Right lobe of liver (tissue), 4 donors: ENCODE results near the gene NSMF.

Source experiments
- CTCF ChIP-seq, 4 donors: fragments of 200-600 bp in 3 of 4; fragments of 450-650 bp in 1 of 4; IDR thresholded peaks; one replicate each; pipeline versions ENCODE4 v1.5.1 to v1.8.0; 2016 to 2022; ENCODE audit warnings: antibody characterized with exemption in 4 of 4, mild to moderate bottlenecking in 2 of 4
- POLR2A ChIP-seq: fragments of 450-650 bp; IDR thresholded peaks from one replicate; pipeline ENCODE4 v1.6.1; 2017; ENCODE audit warnings: antibody characterized with exemption, mild to moderate bottlenecking
- donor health status: DM: no; HTN: no; CAD: no.
- donor health status: DM: no; HTN: no; CAD: no.
- donor health status: DM: no; HTN: yes; CAD: no.

GRCh38 chr9:137467896-137468295 is 8.8 kb upstream of the NSMF start:
- TF ChIP-seq POLR2A (no peak), CTCF (IDR thresholded peaks at IDR 0.05) (no peak)
